HepG2 (cell line): Measurements from ENCODE around the gene METTL5. TPM values are rescaled to one million over a fixed set of nuclear protein-coding genes. Genes with fewer than 3 reads are reported as not detected.
"Not testable (repeated sequence)": the region's sequence is repeated elsewhere in the genome, so short reads cannot be mapped to it uniquely, and the experiment has no call there.

Experiments used
- ATAC-seq: fragments of 200-7000 bp; cut with Tn5 transposase; 3 replicates; pipeline ENCODE4 v1.9.1; 2020; ENCODE audit warnings: mild to moderate bottlenecking, moderate library complexity
- BruUV-seq: library from RNA; stranded (reverse); fragments of 400-500 nt; replicated peaks from 2 replicates; lab custom pipeline; 2021; lab: Mats Ljungman, UMichigan
- CTCF ChIA-PET: fragments of 300-600 bp; formaldehyde crosslinking; extraction: SDS; loops from one replicate; lab custom pipeline; 2021; ENCODE audit warnings: low total read pairs, inconsistent platforms, low intra/inter-chr PET ratio; lab: Yijun Ruan, JAX
- POLR2A ChIA-PET: fragments of 350-600 bp; sonication (Branson Sonifier 250); formaldehyde crosslinking; loops from one replicate; lab custom pipeline; 2020; ENCODE audit warnings: antibody characterized with exemption, inconsistent platforms; lab: Yijun Ruan, JAX
- DNase-seq: peaks from one replicate; pipeline ENCODE4 v3.0.0-alpha.2; 2015; ENCODE audit warnings: low spot score
- FAIRE-seq: peaks from 3 replicates; lab custom pipeline; 2011; peaks lifted over from hg19 to GRCh38; lab: Jason Lieb, UNC
- H2AFZ ChIP-seq: one replicate; pipeline ENCODE4 v1.6.1; 2011; ENCODE audit warnings: low read length, inconsistent platforms
- H3K27ac ChIP-seq: fragments of 300-600 bp; 3 replicates; pipeline ENCODE4 v1.8.0; 2011; ENCODE audit warnings: mixed run types, mild to moderate bottlenecking, mixed read lengths, low read length, inconsistent platforms; ENCODE audit not compliant: insufficient read depth; ENCODE audit errors: extremely low read length
- H3K27me3 ChIP-seq, 2 experiments: fragments of 200-600 bp in 1 of 2; 2 replicates in 1 of 2; 3 replicates in 1 of 2; pipeline versions ENCODE4 v1.6.0 to v1.8.0; 2011; ENCODE audit warnings: low read length in 2 of 2, mild to moderate bottlenecking in 2 of 2, moderate library complexity in 2 of 2, inconsistent platforms in 1 of 2; ENCODE audit not compliant: insufficient read depth in 2 of 2, control insufficient read depth in 1 of 2
- H3K36me3 ChIP-seq, 2 experiments: fragments of 200-600 bp in 1 of 2; replicated peaks in 1 of 2; 2 replicates in 1 of 2; 3 replicates in 1 of 2; pipeline versions ENCODE4 v1.5.1 to v1.8.0; 2011; ENCODE audit warnings: low read length in 2 of 2, inconsistent platforms in 1 of 2; ENCODE audit not compliant: insufficient read depth in 2 of 2, control insufficient read depth in 1 of 2
- H3K4me1 ChIP-seq: 2 replicates; pipeline ENCODE4 v1.5.1; 2012; ENCODE audit warnings: low read length, inconsistent platforms; ENCODE audit not compliant: insufficient read depth
- H3K4me2 ChIP-seq: 2 replicates; pipeline ENCODE4 v1.6.0; 2011; ENCODE audit warnings: low read depth, low read length, inconsistent platforms
- H3K4me3 ChIP-seq, 3 experiments: fragments of 200-600 bp in 1 of 3; sonication (generic), shearing (Covaris generic) in 1 of 3; replicated peaks in 1 of 3; 2 replicates each; pipeline ENCODE4 v1.5.1; 2011 to 2016; ENCODE audit warnings: low read length in 3 of 3, inconsistent platforms in 2 of 3, low read depth in 2 of 3, mild to moderate bottlenecking in 2 of 3, control low read depth in 1 of 3, mixed read lengths in 1 of 3; ENCODE audit not compliant: insufficient read depth in 1 of 3
- H3K79me2 ChIP-seq: one replicate; pipeline ENCODE4 v1.6.1; 2011; ENCODE audit warnings: low read length, inconsistent platforms; ENCODE audit not compliant: insufficient read depth
- H3K9ac ChIP-seq: 2 replicates; pipeline ENCODE4 v1.6.0; 2011; ENCODE audit warnings: mild to moderate bottlenecking, low read depth, low read length, inconsistent platforms; ENCODE audit not compliant: insufficient read depth
- H3K9me3 ChIP-seq: 2 replicates; pipeline ENCODE4 v1.5.1; 2012; ENCODE audit warnings: mild to moderate bottlenecking, low read length
- H4K20me1 ChIP-seq: 2 replicates; pipeline ENCODE4 v1.6.0; 2011; ENCODE audit warnings: inconsistent platforms, mild to moderate bottlenecking, low read length, moderate library complexity; ENCODE audit not compliant: insufficient read depth
- ZNF766 ChIP-seq: sonication (generic); formaldehyde crosslinking; IDR thresholded peaks from 2 replicates; pipeline ENCODE4 v1.5.0; 2020; ENCODE audit warnings: missing genetic modification reagents, borderline replicate concordance
- whole genome bisulfite sequencing: methylation state at CpG from one replicate; pipeline ENCODE4 v1.1.6; 2017; ENCODE audit warnings: low lambda C conversion rate; 5-methylcytosine and 5-hydroxymethylcytosine counted together
- in situ Hi-C: cut with HindIII; loops from 2 replicates; pipeline ENCODE4 v1.10.0; 2017; ENCODE audit warnings: low pct_unique_long_range_greater_than_20kb; ENCODE audit not compliant: extremely low pct_ligation_motif_present
- intact Hi-C: fragments of 100-400 bp; cut with micrococcal nuclease; formaldehyde crosslinking; loops from one replicate; pipeline ENCODE4 v1.10.0; 2022; ENCODE audit not compliant: unreplicated experiment
- polyA plus RNA-seq, 8 experiments: library from polyadenylated mRNA; depleted of rRNA in 3 of 8; stranded (reverse) in 7 of 8; unstranded in 1 of 8; fragments of >200 nt; fragmentation: Illumina TruSeq in 4 of 8; extraction: Trizol in 4 of 8; gene quantifications; 2 replicates each; pipeline versions ENCODE4 v1.2.1 to v1.2.3, GENCODE V29; 2011 to 2016; ENCODE audit warnings: low read depth in 4 of 8, missing spikeins in 1 of 8, mixed read lengths in 1 of 8; ENCODE audit not compliant: insufficient read depth in 1 of 8
- total RNA-seq, 5 experiments: library from RNA; depleted of rRNA; stranded (reverse); fragments of >200 nt; fragmentation: Illumina TruSeq; extraction: Trizol; gene quantifications; 2 replicates each; pipeline ENCODE4 v1.2.3, GENCODE V29; 2016; ENCODE audit warnings: low read depth in 1 of 5

Gene METTL5
- total and polyA plus RNA-seq, 2 of the 13 experiments (the other 11 are each of a cell fraction or from before 2014, with no cell fraction given), result 50.7 to 95.1 TPM

DNA sequence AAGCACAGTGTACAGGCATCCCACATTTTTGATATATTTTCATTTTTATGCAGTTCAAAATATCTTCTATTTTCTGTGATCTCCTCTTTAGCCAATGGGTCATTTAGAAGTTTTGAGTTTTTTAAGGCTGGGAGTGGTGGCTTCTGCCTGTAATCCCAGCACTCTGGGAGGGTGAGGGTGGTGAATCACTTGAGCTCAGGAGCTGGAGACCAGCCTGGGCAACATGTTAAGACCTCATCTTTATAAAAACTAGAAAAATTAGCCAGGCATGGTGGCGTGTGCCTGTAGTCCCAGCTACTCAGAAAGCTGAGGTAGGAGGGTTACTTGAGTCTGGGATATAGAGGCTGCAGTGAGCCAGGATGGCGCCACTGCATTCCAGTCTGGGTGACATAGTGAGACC lies 20.3 kb upstream of the METTL5 start:
- ChIA-PET CTCF (no interaction called here), POLR2A (no interaction called here)
- Histone ChIP-seq H3K9ac (no peak overlapping the region), H4K20me1 (peaks cover 2% of the 10 kb centered on the region; the same call in 1 of the 2 replicates), H3K79me2 (peaks cover 55% of the 10 kb centered on the region), H3K4me1 (peaks cover 21% of the 10 kb centered on the region), H2AFZ (no peak overlapping the region), H3K36me3 (peaks cover 4 to 9% of the 10 kb centered on the region in 2 experiments; a peak in 4 of 5 replicates), H3K4me2 (no peak overlapping the region), H3K27me3 (no peaks in the 10 kb centered on the region), H3K9me3 (no peaks in the 10 kb centered on the region), H3K4me3 (no peak overlapping the region), H3K27ac (no peak overlapping the region)
- FAIRE-seq (no peak), ATAC-seq (no peak), DNase-seq (no peak)
- in situ Hi-C loops, result no loop called here
- TF ChIP-seq ZNF766 (CRISPR knock-in tag), result no peak
- BruUV-seq, result no TSS peak
- 100% methylated on average over 2 of the region's 2 CpGs for WGBS
- intact Hi-C loops, result no loop called here

DNA sequence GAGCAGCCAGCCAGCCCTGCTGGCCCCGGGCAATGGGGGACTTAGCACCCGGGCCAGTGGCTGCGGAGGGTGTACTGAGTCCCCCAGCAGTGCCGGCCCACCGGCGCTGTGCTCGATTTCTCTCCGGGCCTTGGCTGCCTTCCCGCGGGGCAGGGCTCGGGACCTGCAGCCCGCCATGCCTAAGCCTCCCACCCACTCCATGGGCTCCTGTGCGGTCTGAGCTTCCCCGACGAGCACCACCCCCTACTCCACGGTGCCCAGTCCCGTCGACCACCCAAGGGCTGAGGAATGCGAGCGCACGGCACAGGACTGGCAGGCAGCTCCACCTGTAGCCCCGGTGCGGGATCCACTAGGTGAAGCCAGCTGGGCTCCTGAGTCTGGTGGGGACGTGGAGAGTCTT lies 16.9 kb upstream of the METTL5 start:
- H3K36me3 ChIP-seq, result peaks cover 8 to 14% of the 10 kb centered on the region in 2 experiments; a peak in 4 of 5 replicates
- ATAC-seq, H3K9ac ChIP-seq, in situ Hi-C loops, CTCF ChIA-PET, H3K9me3 ChIP-seq, H3K27ac ChIP-seq, DNase-seq, H3K4me2 ChIP-seq, BruUV-seq, intact Hi-C loops, H3K27me3 ChIP-seq, FAIRE-seq, H4K20me1 ChIP-seq, H3K4me3 ChIP-seq, H2AFZ ChIP-seq: not testable (repeated sequence)
- POLR2A ChIA-PET, result interaction anchor here (1.7 kb wide), 1 partner anchor 14 kb away, joined by 4 read pairs; the partner anchor contains the start of gene UBR3
- peaks cover 55% of the 10 kb centered on the region for H3K79me2 ChIP-seq
- H3K4me1 ChIP-seq, result peaks cover 12% of the 10 kb centered on the region
- 98% methylated on average over 19 of the region's 24 CpGs for WGBS
